ENCODE measurements around the gene PIGU. TPM values are rescaled to one million over a fixed set of nuclear protein-coding genes. Genes with fewer than 3 reads are reported as not detected.

The PIGU gene
- total and polyA plus RNA-seq, 2 of the 13 experiments (the other 11 are each of a cell fraction or from before 2014, with no cell fraction given) = 45.5 to 231 TPM

DNA sequence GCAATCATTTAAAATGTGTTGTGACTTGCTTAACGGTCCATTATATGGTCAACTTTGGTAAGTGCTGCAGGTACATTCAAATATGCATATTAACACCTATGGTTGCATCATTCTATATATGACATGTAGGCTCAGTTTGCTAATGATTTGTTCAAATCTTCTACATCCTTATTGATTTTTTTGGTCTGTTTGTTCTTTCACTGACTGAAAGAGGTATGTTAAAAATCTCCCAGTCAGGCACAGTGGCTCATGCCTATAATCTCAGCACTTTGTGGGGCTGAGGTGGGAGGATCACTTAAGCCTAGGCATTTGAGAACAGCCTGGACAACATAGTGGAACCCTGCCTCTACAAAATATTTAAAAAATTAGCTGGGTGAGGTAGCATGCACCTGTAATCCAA lies 29.2 kb downstream of the PIGU start (continued):
- TF ChIP-seq ZBTB40 (IDR thresholded peaks at IDR 0.05) (no peak), ZBTB40 (CRISPR knock-in tag; IDR thresholded peaks at IDR 0.05) (no peak), NKX3-1 (CRISPR knock-in tag; IDR thresholded peaks at IDR 0.05) (no peak), CCAR2 (optimal IDR thresholded peaks at IDR 0.05; ENCODE audit: low read depth, low read length) (no peak), IRF2 (CRISPR knock-in tag; IDR thresholded peaks at IDR 0.05) (no peak), ZNF30 (CRISPR knock-in tag; IDR thresholded peaks at IDR 0.05) (no peak), PAXIP1 (CRISPR knock-in tag; conservative IDR thresholded peaks at IDR 0.05) (0 out of 2 replicates have a peak, but pooled peaks have one; percentile 43), DPF2 (CRISPR knock-in tag; IDR thresholded peaks at IDR 0.05; ENCODE audit: borderline replicate concordance, low read depth) (no peak), NAIF1 (CRISPR knock-in tag; IDR thresholded peaks at IDR 0.05; ENCODE audit: borderline replicate concordance) (no peak), SOX6 (IDR thresholded peaks at IDR 0.05) (no peak), SOX6 (CRISPR knock-in tag; IDR thresholded peaks at IDR 0.05) (peak; percentile 60; the same call in 1 of the 2 replicates), NFYB (CRISPR knock-in tag; IDR thresholded peaks at IDR 0.05) (no peak), MIER2 (CRISPR knock-in tag; IDR thresholded peaks at IDR 0.05) (no peak), ZNF577 (CRISPR knock-in tag; IDR thresholded peaks at IDR 0.05; ENCODE audit: borderline replicate concordance, low read depth) (no peak), CEBPB (IDR thresholded peaks at IDR 0.05; ENCODE audit: borderline replicate concordance, low read depth, low read length) (peak; percentile 83; the same call in 1 of the 2 replicates)
- TF ChIP-seq, protein P1, sequence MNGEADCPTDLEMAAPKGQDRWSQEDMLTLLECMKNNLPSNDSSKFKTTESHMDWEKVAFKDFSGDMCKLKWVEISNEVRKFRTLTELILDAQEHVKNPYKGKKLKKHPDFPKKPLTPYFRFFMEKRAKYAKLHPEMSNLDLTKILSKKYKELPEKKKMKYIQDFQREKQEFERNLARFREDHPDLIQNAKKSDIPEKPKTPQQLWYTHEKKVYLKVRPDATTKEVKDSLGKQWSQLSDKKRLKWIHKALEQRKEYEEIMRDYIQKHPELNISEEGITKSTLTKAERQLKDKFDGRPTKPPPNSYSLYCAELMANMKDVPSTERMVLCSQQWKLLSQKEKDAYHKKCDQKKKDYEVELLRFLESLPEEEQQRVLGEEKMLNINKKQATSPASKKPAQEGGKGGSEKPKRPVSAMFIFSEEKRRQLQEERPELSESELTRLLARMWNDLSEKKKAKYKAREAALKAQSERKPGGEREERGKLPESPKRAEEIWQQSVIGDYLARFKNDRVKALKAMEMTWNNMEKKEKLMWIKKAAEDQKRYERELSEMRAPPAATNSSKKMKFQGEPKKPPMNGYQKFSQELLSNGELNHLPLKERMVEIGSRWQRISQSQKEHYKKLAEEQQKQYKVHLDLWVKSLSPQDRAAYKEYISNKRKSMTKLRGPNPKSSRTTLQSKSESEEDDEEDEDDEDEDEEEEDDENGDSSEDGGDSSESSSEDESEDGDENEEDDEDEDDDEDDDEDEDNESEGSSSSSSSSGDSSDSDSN (CRISPR knock-in tag; IDR thresholded peaks at IDR 0.05) = no peak
